ENCODE data around the gene PTCD1. TPM values are rescaled to one million over a fixed set of nuclear protein-coding genes. Genes with fewer than 3 reads are reported as not detected.

Gene PTCD1
- total RNA-seq, 1 donor from 2014 or later: 5.8 TPM

DNA sequence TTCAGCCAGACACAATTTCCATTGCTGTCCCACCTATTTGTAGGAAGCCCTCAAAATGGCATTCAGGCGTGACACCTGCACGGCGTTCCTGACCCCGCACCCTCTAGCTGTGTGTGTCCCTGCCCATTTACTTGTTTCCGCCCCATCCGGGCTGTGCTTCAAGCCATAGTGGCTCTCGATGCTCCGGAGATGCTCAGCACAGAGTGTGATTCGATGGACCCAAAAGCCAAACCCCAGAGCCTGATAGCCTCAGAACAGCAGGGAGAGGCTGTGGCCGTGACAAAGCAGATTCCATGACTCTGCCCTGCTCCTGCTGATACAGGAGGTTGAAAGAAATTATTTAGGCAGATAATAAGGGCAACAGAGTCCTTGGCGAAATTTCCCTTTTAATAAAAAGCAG, 16.4 kb downstream of the PTCD1 start:
- no peak overlapping the region for H3K4me3 Mint-ChIP-seq (ENCODE audit: unreplicated experiment)
- peaks cover 24% of the 10 kb centered on the region for H3K36me3 Mint-ChIP-seq (ENCODE audit: low read depth, unreplicated experiment)
- peaks cover 33% of the 10 kb centered on the region for H4K20me1 ChIP-seq (ENCODE audit: insufficient read depth, low read length)

DNA sequence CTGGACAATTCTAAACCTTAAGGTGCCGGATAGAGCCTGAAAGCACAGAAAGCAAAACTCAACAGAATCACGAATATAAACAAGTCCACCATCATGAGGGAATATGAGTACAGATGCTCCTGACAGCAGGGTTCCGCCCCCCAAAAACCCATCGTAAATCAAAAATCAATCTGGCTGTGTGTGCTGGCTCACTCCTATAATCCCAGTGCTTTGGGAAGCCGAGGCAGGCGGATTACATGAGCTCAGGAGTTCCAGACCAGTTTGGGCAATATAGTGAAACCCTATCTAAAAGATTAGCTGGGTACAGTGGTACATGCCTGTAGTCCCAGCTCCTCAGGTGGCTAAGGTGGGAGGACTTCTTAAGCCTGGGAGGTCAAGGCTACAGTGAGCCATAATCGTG, 17.6 kb downstream of the PTCD1 start:
- Histone ChIP-seq H3K4me1 (ENCODE audit: insufficient read depth, low read length) (no peaks in the 10 kb centered on the region), H3K27ac (ENCODE audit: low read depth, low read length) (no peak overlapping the region), H2AFZ (ENCODE audit: low read depth, low read length) (no peak overlapping the region), H3K9ac (ENCODE audit: low read length) (no peak overlapping the region), H3K4me2 (ENCODE audit: low read length) (no peak overlapping the region), H3K79me2 (ENCODE audit: insufficient read depth, low read length) (peaks cover 23% of the 10 kb centered on the region), H3K27me3 (ENCODE audit: insufficient read depth, low read length) (no peaks in the 10 kb centered on the region), H3K4me3 (ENCODE audit: insufficient read depth, low read depth, low read length) (no peak overlapping the region), H4K20me1 (ENCODE audit: insufficient read depth, low read length) (peaks cover 43% of the 10 kb centered on the region), H3K9me3 (ENCODE audit: insufficient read depth, low read depth, low read length) (no peaks in the 10 kb centered on the region), H3K36me3 (ENCODE audit: insufficient read depth, low read length) (peaks cover 45% of the 10 kb centered on the region)
- DNase-seq (ENCODE audit: low read depth) (no peak), FAIRE-seq (no peak)
- Mint-ChIP-seq H3K4me3 (ENCODE audit: unreplicated experiment) (no peak overlapping the region), H3K27me3 (ENCODE audit: low read depth, unreplicated experiment) (no peaks in the 10 kb centered on the region), H3K9me3 (ENCODE audit: unreplicated experiment) (no peaks in the 10 kb centered on the region), H3K27ac (ENCODE audit: unreplicated experiment) (no peak overlapping the region), H3K4me1 (ENCODE audit: low read depth, unreplicated experiment) (no peaks in the 10 kb centered on the region), H3K36me3 (ENCODE audit: low read depth, unreplicated experiment) (peaks cover 24% of the 10 kb centered on the region)
- TF ChIP-seq, protein P1, sequence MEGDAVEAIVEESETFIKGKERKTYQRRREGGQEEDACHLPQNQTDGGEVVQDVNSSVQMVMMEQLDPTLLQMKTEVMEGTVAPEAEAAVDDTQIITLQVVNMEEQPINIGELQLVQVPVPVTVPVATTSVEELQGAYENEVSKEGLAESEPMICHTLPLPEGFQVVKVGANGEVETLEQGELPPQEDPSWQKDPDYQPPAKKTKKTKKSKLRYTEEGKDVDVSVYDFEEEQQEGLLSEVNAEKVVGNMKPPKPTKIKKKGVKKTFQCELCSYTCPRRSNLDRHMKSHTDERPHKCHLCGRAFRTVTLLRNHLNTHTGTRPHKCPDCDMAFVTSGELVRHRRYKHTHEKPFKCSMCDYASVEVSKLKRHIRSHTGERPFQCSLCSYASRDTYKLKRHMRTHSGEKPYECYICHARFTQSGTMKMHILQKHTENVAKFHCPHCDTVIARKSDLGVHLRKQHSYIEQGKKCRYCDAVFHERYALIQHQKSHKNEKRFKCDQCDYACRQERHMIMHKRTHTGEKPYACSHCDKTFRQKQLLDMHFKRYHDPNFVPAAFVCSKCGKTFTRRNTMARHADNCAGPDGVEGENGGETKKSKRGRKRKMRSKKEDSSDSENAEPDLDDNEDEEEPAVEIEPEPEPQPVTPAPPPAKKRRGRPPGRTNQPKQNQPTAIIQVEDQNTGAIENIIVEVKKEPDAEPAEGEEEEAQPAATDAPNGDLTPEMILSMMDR (IDR thresholded peaks at IDR 0.05; ENCODE audit: insufficient read depth, low read depth, low read length): no peak
- no peak for TF ChIP-seq EZH2 (IDR thresholded peaks at IDR 0.05; ENCODE audit: insufficient read depth, low read length)

More for the DNA sequence above, 16.4 kb downstream of the PTCD1 start:
- Histone ChIP-seq H3K9me3 (ENCODE audit: insufficient read depth, low read depth, low read length) (no peaks in the 10 kb centered on the region), H3K9ac (ENCODE audit: low read length) (no peak overlapping the region), H3K27me3 (ENCODE audit: insufficient read depth, low read length) (no peaks in the 10 kb centered on the region), H3K79me2 (ENCODE audit: insufficient read depth, low read length) (peaks cover 21% of the 10 kb centered on the region), H3K4me1 (ENCODE audit: insufficient read depth, low read length) (no peaks in the 10 kb centered on the region), H3K4me2 (ENCODE audit: low read length) (no peak overlapping the region), H3K36me3 (ENCODE audit: insufficient read depth, low read length) (peaks cover 35% of the 10 kb centered on the region), H3K27ac (ENCODE audit: low read depth, low read length) (no peak overlapping the region), H2AFZ (ENCODE audit: low read depth, low read length) (no peak overlapping the region), H3K4me3 (ENCODE audit: insufficient read depth, low read depth, low read length) (no peak overlapping the region)
- DNase-seq (ENCODE audit: low read depth) (no peak), FAIRE-seq (no peak)
- peak overlapping the region; percentile 1 for H3K27ac Mint-ChIP-seq (ENCODE audit: unreplicated experiment)
- no peaks in the 10 kb centered on the region for H3K9me3 Mint-ChIP-seq (ENCODE audit: unreplicated experiment)
- H3K27me3 Mint-ChIP-seq (ENCODE audit: low read depth, unreplicated experiment): no peaks in the 10 kb centered on the region
- H3K4me1 Mint-ChIP-seq (ENCODE audit: low read depth, unreplicated experiment): no peaks in the 10 kb centered on the region
- TF ChIP-seq, protein P1 (IDR thresholded peaks at IDR 0.05; ENCODE audit: insufficient read depth, low read depth, low read length): no peak
- TF ChIP-seq EZH2 (IDR thresholded peaks at IDR 0.05; ENCODE audit: insufficient read depth, low read length): no peak

DNA sequence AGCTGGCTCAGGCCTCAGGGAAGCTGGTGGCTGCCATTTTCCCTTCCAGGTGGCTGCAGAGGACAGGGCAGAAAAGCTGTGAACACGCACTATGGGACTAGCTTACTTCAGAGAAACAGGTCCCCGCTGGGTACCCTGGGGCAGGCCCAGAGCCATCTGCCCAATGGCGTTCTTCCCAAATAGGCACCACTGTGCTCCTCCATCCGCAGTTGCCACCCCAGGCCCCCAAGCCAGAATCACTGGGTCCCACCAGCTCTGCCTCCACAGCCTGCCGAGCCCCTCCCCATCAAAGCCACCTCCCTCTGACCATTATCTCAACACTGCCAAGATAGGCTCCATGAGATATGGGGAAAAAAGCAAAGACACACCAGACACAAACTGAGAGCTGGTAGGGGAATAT, 18.4 kb downstream of the PTCD1 start:
- Mint-ChIP-seq H3K4me1 (ENCODE audit: low read depth, unreplicated experiment) (peaks cover under 1% of the 10 kb centered on the region), H3K4me3 (ENCODE audit: unreplicated experiment) (no peak overlapping the region), H3K9me3 (ENCODE audit: unreplicated experiment) (no peaks in the 10 kb centered on the region), H3K27ac (ENCODE audit: unreplicated experiment) (no peak overlapping the region), H3K36me3 (ENCODE audit: low read depth, unreplicated experiment) (peaks cover 22% of the 10 kb centered on the region), H3K27me3 (ENCODE audit: low read depth, unreplicated experiment) (no peaks in the 10 kb centered on the region)
- no peak overlapping the region for H2AFZ ChIP-seq (ENCODE audit: low read depth, low read length)
- no peak overlapping the region for H3K27ac ChIP-seq (ENCODE audit: low read depth, low read length)
- H3K79me2 ChIP-seq (ENCODE audit: insufficient read depth, low read length): peaks cover 25% of the 10 kb centered on the region
- H3K4me2 ChIP-seq (ENCODE audit: low read length): no peak overlapping the region
- H3K27me3 ChIP-seq (ENCODE audit: insufficient read depth, low read length): no peaks in the 10 kb centered on the region
- H3K36me3 ChIP-seq (ENCODE audit: insufficient read depth, low read length): peaks cover 42% of the 10 kb centered on the region
- no peak for FAIRE-seq
- H4K20me1 ChIP-seq (ENCODE audit: insufficient read depth, low read length): peaks cover 45% of the 10 kb centered on the region
- no peak for DNase-seq (ENCODE audit: low read depth)
- no peaks in the 10 kb centered on the region for H3K4me1 ChIP-seq (ENCODE audit: insufficient read depth, low read length)
- no peak overlapping the region for H3K9ac ChIP-seq (ENCODE audit: low read length)
- no peaks in the 10 kb centered on the region for H3K9me3 ChIP-seq (ENCODE audit: insufficient read depth, low read depth, low read length)
- no peak overlapping the region for H3K4me3 ChIP-seq (ENCODE audit: insufficient read depth, low read depth, low read length)
- no peak for TF ChIP-seq EZH2 (IDR thresholded peaks at IDR 0.05; ENCODE audit: insufficient read depth, low read length)
- TF ChIP-seq, protein P1 (IDR thresholded peaks at IDR 0.05; ENCODE audit: insufficient read depth, low read depth, low read length): no peak
